Subcutaneous abdominal adipose tissue (tissue), 5 donors: Measurements from ENCODE around the gene INHBC.
"Not testable (repeated sequence)": the region's sequence is repeated elsewhere in the genome, so short reads cannot be mapped to it uniquely, and the experiment has no call there.

Experiments used
- H3K27ac ChIP-seq: one replicate; pipeline ENCODE4 v1.7.0; 2013; ENCODE audit warnings: low read depth, mild to moderate bottlenecking, inconsistent platforms, low read length, moderate library complexity
- H3K27me3 ChIP-seq, 5 donors: one replicate each; pipeline ENCODE4 v1.7.0; 2013; ENCODE audit warnings: low read length in 5 of 5, inconsistent platforms in 1 of 5; ENCODE audit not compliant: control insufficient read depth in 5 of 5, insufficient read depth in 4 of 5
- H3K36me3 ChIP-seq, 5 donors: one replicate each; pipeline ENCODE4 v1.7.0; 2013; ENCODE audit warnings: low read length in 5 of 5; ENCODE audit not compliant: control insufficient read depth in 5 of 5, insufficient read depth in 5 of 5
- H3K4me1 ChIP-seq, 5 donors: one replicate each; pipeline ENCODE4 v1.7.0; 2013; ENCODE audit warnings: low read length in 5 of 5, mild to moderate bottlenecking in 3 of 5, moderate library complexity in 1 of 5; ENCODE audit not compliant: control insufficient read depth in 5 of 5, insufficient read depth in 5 of 5
- H3K4me3 ChIP-seq, 5 donors: one replicate each; pipeline ENCODE4 v1.7.0; 2013; ENCODE audit warnings: low read length in 5 of 5, low read depth in 1 of 5
- H3K9ac ChIP-seq, 5 donors: one replicate each; pipeline ENCODE4 v1.7.0; 2013; ENCODE audit warnings: low read length in 5 of 5, mild to moderate bottlenecking in 4 of 5, moderate library complexity in 3 of 5
- H3K9me3 ChIP-seq, 5 donors: one replicate each; pipeline ENCODE4 v1.7.0; 2013; ENCODE audit warnings: low read length in 5 of 5; ENCODE audit not compliant: control insufficient read depth in 5 of 5
- donor health status: healthy.
- donor health status: healthy.
- donor health status: healthy.
- donor health status: healthy.
- donor health status: healthy.

Gene INHBC

DNA sequence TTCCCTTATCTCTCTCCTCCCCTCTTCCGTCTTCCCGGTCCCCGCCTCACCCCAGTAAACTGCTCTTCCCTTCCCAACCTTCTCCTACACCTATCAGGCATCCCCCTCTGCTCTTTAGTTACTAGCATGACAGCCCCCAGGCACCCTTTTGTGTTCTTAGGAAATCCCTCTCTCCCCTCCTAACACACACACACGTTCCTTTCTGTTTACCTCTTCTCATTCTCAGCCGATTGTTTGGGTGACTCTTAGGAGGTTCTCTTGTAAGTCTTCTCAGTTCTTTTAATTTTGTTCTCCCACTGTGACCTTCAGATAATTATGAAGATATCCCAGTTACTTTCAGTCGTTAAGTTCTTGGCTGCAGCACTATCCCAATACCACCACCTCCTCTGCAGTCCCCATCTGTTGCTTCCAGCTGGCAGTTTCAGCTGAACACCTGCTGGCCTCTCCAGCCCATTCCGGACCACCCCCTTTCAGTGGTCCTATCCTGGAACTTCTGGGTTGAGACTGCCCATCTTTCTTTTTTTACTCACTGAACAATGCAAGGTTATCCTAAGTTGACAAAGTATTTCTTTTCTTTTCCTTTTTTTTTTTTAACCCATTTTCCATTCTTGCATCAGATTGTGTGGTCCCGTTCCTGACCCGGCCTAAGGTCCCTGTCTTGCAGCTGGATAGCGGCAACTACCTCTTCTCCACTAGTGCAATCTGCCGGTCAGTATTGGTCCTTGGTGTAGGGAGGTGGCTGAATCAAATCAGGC is 54.0 kb downstream of the INHBC start:
- peak overlapping the region; percentile 12 to 96 (median 89) for H3K9ac ChIP-seq
- H3K27me3 ChIP-seq = no peaks in the 10 kb centered on the region
- peaks cover 0 to 20% (median 16%) of the 10 kb centered on the region in 5 donors for H3K4me1 ChIP-seq
- peaks cover 8 to 37% (median 34%) of the 10 kb centered on the region in 5 donors for H3K36me3 ChIP-seq
- H3K4me3 ChIP-seq = peak overlapping the region; percentile 86 to 94 (median 88)
- no peaks in the 10 kb centered on the region for H3K9me3 ChIP-seq
- H3K27ac ChIP-seq = peak overlapping the region; percentile 77

DNA sequence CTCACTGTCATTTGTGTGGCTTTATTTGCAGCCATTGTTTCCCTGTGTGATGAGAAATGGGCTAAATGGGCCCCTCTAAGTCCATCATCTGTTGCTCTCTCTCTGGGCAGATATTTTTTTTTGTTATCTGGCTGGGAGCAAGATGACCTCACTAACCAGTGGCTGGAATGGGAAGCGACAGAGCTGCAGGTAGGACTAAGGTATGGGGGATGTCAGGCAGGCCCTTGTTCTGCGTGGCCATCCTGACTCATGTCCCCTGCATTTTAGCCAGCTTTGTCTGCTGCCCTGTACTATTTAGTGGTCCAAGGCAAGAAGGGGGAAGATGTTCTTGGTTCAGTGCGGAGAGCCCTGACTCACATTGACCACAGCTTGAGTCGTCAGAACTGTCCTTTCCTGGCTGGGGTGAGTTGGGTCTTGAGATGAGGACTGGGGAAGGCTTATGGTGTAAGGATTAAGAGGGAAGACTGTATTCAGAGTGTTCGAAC is 54.6 kb downstream of the INHBC start:
- Histone ChIP-seq H3K4me1 (peaks cover 0 to 20% (median 16%) of the 10 kb centered on the region in 5 donors), H3K4me3 (peak overlapping the region in 2 of 5 donors; percentile 86 to 90)

DNA sequence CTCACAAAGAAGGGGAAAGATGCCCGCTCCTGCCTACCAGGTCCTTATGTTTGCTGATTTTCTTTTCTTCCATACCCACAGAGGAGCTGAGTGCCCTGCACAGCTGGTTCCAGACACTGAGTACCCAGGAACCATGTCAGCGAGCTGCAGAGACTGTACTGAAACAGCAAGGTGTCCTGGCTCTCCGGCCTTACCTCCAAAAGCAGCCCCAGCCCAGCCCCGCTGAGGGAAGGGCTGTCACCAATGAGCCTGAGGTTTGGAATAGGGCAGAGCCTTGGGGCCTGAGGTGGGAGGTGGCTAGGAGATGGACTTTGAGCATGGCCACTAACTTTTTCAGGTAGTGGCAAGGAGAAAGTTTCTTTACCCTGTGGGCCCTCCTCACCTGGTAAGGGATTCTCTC is 55.5 kb downstream of the INHBC start:
- peaks cover 0 to 20% (median 16%) of the 10 kb centered on the region in 5 donors for H3K4me1 ChIP-seq
- no peaks in the 10 kb centered on the region for H3K27me3 ChIP-seq
- no peaks in the 10 kb centered on the region for H3K9me3 ChIP-seq
- H3K36me3 ChIP-seq = peaks cover 8 to 37% (median 34%) of the 10 kb centered on the region in 5 donors
- no peak overlapping the region for H3K4me3 ChIP-seq
- H3K9ac ChIP-seq = no peak overlapping the region
- H3K27ac ChIP-seq = no peak overlapping the region

More for the DNA sequence above, 54.6 kb downstream of the INHBC start:
- Histone ChIP-seq H3K9me3 (no peaks in the 10 kb centered on the region), H3K36me3 (peaks cover 8 to 37% (median 34%) of the 10 kb centered on the region in 5 donors), H3K27me3 (no peaks in the 10 kb centered on the region), H3K27ac (no peak overlapping the region), H3K9ac (peak overlapping the region in 4 of 5 donors; percentile 71 to 96 (median 92))

DNA sequence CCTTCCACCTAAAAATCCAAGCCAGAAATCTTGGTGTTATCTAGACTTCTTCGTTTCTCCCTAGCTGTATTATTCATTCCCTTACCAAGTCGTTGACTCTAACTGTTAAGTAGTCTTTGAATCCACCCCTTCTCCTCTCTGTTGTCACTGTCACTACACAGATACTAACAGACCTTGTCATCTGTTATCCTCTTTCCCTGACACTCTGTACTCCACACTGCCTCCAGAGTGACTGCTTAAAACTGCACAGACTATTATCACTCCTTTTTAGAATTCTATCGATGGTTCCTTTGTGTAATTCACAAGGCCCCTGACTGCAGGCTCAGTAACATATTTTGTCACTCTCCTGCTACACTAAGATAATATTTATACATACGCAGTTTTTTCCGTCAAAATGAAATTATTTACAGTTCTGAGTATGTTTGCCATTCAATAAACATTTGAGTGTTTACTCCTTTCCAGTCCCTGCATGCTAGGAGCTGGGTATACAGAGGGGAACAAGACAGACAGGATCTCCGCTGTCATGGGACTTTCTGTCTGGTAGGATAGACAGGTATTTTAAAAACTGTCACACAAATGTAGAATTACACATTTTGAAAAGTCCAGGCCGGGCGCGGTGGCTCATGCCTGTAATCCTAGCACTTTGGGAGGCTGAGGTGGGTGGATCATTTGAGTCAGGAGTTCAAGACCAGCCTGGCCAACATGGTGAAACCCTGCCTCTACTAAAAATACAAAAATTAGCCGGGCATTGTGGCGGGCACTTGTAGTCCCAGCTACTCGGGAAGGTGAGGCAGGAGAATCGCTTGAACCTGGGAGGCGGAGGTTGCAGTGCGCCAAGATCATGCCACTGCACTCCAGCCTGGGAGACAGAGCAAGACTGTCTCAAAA is 57.1 kb downstream of the INHBC start:
- no peaks in the 10 kb centered on the region for H3K9me3 ChIP-seq
- no peak overlapping the region for H3K27ac ChIP-seq
- H3K27me3 ChIP-seq = no peaks in the 10 kb centered on the region
- no peak overlapping the region for H3K4me3 ChIP-seq
- no peak overlapping the region for H3K9ac ChIP-seq
- peaks cover 0 to 20% (median 16%) of the 10 kb centered on the region in 5 donors for H3K4me1 ChIP-seq
- H3K36me3 ChIP-seq = peaks cover 8 to 46% (median 38%) of the 10 kb centered on the region in 5 donors

DNA sequence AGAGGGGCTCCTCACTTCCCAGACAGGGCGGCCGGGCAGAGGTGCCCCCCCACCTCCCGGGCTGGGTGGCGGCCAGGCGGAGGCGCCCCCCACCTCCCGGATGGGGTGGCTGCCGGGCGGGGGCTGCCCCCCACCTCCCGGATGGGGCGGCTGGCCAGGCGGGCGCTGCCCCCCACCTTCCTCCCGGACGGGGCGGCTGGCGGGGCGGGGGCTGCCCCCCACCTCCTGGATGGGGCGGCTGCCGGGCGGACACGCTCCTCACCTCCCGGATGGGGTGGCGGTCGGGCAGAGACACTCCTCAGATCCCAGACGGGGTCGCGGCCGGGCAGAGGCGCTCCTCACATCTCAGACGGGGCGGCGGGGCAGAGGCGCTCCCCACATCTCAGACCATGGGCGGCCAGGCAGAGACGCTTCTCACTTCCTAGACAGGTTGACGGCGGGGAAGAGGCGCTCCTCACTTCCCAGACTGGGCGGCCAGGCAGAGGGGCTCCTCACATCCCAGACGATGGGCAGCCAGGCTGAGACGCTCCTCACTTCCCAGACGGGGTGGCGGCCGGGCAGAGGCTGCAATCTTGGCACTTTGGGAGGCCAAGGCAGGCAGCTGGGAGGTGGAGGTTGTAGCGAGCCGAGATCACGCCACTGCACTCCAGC is 60.6 kb downstream of the INHBC start:
- H3K27me3 ChIP-seq, H3K9me3 ChIP-seq, H3K9ac ChIP-seq, H3K4me3 ChIP-seq, H3K4me1 ChIP-seq, H3K27ac ChIP-seq: not testable (repeated sequence)
- H3K36me3 ChIP-seq = peaks cover 15 to 60% (median 48%) of the 10 kb centered on the region in 5 donors

DNA sequence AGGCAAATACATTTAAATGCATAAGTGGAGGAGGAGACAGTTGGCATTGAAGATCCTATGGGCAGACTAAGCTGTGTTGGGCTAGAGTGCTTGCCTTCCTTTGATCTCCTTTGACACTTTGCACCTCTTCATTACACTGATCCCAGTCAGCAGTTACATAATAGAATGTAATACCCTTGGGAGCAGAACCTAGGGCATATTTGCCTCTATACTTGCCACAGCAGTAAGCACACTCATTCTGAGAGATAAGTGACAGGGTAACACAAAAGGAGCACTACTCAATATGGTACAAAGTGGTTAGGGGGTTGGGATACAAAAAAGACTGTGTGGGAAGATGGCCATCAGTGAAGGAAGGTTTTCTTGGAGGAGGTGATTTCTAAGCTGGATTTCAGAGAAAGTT is 62.2 kb downstream of the INHBC start:
- H3K36me3 ChIP-seq = peaks cover 14 to 60% (median 49%) of the 10 kb centered on the region in 5 donors
- H3K4me3 ChIP-seq = no peak overlapping the region

DNA sequence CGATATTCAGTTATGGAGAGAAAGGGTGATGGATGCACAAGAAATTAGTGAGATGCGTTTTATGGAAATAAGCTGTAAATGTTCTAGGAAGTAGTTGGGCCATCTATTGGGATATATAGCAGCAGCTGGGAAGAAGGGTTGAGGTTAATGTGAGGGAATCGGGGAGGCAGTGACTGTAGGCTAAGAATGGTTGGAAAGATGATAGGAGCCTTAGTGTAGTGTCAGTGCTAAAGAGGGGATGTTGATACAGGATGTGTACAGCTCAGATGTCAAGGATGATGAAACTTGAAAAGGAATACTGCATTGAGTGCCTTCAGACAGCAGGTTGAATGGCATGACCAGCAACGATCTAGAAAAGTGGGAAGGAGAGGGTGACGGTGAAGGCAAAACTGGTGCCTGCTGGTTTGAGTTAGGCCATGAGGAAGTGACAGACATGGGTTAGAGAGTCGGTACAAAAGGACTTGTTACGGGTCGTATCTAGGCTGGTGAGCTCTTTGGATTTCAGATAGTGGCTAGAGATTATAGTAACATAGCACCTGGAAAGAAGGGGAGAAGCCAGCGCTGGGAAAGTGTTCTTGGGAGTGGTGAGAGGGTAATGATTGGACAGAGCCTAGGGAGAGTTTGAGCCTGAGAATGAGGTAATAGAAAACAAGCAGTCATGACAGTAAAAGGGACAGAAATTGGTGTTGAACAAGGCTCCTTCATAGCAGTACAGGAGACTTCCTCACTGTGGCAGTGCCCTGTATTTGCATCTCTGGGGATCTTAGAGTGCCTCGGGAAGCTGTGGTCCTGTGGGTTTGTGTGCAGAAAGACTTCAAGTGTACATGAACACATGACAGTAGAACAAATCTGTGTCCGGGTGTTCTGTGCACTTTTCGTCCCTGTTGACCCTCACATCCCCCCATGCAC is 62.9 kb downstream of the INHBC start:
- Histone ChIP-seq H3K27ac (no peak overlapping the region), H3K36me3 (peaks cover 14 to 62% (median 51%) of the 10 kb centered on the region in 5 donors), H3K4me1 (no peaks in the 10 kb centered on the region), H3K9ac (no peak overlapping the region), H3K27me3 (no peaks in the 10 kb centered on the region), H3K9me3 (no peaks in the 10 kb centered on the region), H3K4me3 (no peak overlapping the region)

More for the DNA sequence above, 62.2 kb downstream of the INHBC start:
- H3K27ac ChIP-seq = no peak overlapping the region
- H3K4me1 ChIP-seq = no peaks in the 10 kb centered on the region
- H3K9ac ChIP-seq = peak overlapping the region in 1 of 5 donors; percentile 32
- no peaks in the 10 kb centered on the region for H3K27me3 ChIP-seq
- no peaks in the 10 kb centered on the region for H3K9me3 ChIP-seq

DNA sequence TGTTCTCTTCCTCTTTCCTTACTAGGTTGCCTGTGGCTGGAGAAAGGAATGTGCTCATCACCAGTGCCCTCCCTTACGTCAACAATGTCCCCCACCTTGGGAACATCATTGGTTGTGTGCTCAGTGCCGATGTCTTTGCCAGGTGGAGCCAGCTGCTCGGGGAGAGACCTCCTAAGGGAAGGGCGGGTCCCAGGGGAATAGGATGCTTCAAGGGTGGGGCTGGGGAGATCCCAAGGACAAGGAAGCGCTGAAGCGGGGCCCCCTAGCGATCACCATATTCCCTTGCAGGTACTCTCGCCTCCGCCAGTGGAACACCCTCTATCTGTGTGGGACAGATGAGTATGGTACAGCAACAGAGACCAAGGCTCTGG is 63.5 kb downstream of the INHBC start:
- no peak overlapping the region for H3K27ac ChIP-seq
- no peak overlapping the region for H3K4me3 ChIP-seq
- no peaks in the 10 kb centered on the region for H3K27me3 ChIP-seq
- no peaks in the 10 kb centered on the region for H3K4me1 ChIP-seq
- H3K36me3 ChIP-seq = peaks cover 14 to 61% (median 48%) of the 10 kb centered on the region in 5 donors
- H3K9me3 ChIP-seq = no peaks in the 10 kb centered on the region
- no peak overlapping the region for H3K9ac ChIP-seq

DNA sequence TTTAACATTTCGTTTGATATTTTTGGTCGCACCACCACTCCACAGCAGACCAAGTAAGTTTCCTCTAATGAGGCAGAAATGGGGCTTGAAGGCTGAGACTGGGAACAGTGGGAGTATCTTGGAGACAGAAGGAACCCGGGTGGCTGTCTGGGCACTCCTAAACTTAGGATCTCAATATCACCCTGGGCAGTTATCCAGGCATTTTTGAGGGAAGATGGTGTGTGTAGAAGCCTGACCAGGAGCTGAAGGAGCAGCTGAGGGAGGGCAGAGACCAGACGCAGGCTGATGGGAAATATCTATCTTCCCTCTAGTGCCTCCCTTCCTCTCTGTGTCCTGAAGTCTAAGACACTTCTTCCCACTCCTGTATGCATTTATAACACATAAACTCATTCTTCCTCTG is 64.0 kb downstream of the INHBC start:
- Histone ChIP-seq H3K9ac (no peak overlapping the region), H3K9me3 (no peaks in the 10 kb centered on the region), H3K36me3 (peaks cover 14 to 66% (median 49%) of the 10 kb centered on the region in 5 donors), H3K27me3 (no peaks in the 10 kb centered on the region), H3K4me3 (no peak overlapping the region), H3K4me1 (no peaks in the 10 kb centered on the region), H3K27ac (no peak overlapping the region)
